MCF 10A (cell line): ENCODE results near the gene LRRFIP2. TPM values are rescaled to one million over a fixed set of nuclear protein-coding genes. Genes with fewer than 3 reads are reported as not detected.

Source experiments
- BruUV-seq: library from RNA; stranded (reverse); fragments of 400-500 nt; replicated peaks from 2 replicates; lab custom pipeline; 2021; lab: Mats Ljungman, UMichigan
- CTCF ChIA-PET: fragments of 300-600 bp; sonication (Branson Sonifier 250); formaldehyde crosslinking; extraction: SDS; loops from one replicate; lab custom pipeline; 2021; ENCODE audit warnings: antibody characterized with exemption, inconsistent platforms; lab: Yijun Ruan, JAX
- POLR2A ChIA-PET: fragments of 300-600, 350-650 bp; sonication (Branson Sonifier 250); formaldehyde crosslinking; extraction: SDS; loops from one replicate; lab custom pipeline; 2020; ENCODE audit warnings: antibody characterized with exemption, inconsistent platforms; lab: Yijun Ruan, JAX
- DNase-seq: peaks from one replicate; pipeline ENCODE4 v3.0.0-alpha.2; 2018; ENCODE audit not compliant: unreplicated experiment
- H3K27ac Mint-ChIP-seq: one replicate; pipeline ENCODE4 v1.8.0; 2022; ENCODE audit warnings: mild to moderate bottlenecking, low read depth, mixed read lengths; ENCODE audit not compliant: unreplicated experiment
- H3K27me3 Mint-ChIP-seq: one replicate; pipeline ENCODE4 v1.8.0; 2022; ENCODE audit warnings: mixed read lengths; ENCODE audit not compliant: insufficient read depth, unreplicated experiment
- H3K36me3 Mint-ChIP-seq: one replicate; pipeline ENCODE4 v1.8.0; 2022; ENCODE audit warnings: mild to moderate bottlenecking, moderate library complexity, mixed read lengths; ENCODE audit not compliant: insufficient read depth, unreplicated experiment
- H3K4me1 Mint-ChIP-seq: one replicate; pipeline ENCODE4 v1.8.0; 2022; ENCODE audit warnings: mixed read lengths; ENCODE audit not compliant: insufficient read depth, unreplicated experiment
- H3K4me3 Mint-ChIP-seq: one replicate; pipeline ENCODE4 v1.8.0; 2022; ENCODE audit warnings: mild to moderate bottlenecking, moderate library complexity, mixed read lengths; ENCODE audit not compliant: unreplicated experiment
- H3K9me3 Mint-ChIP-seq: one replicate; pipeline ENCODE4 v1.8.0; 2022; ENCODE audit warnings: mixed read lengths; ENCODE audit not compliant: unreplicated experiment
- intact Hi-C: fragments of 100-400 bp; cut with micrococcal nuclease; formaldehyde crosslinking; loops from 2 replicates; pipeline ENCODE4 v1.14.1; 2022
- total RNA-seq: library from RNA; stranded (reverse); gene quantifications from 2 replicates; pipeline ENCODE4 v1.2.3, GENCODE V29; 2022
- TF ChIP-seq, protein P1 (sequence below): fragments of 200-600 bp; IDR thresholded peaks from one replicate; pipeline ENCODE4 v1.8.0; 2022; ENCODE audit warnings: antibody characterized with exemption, mild to moderate bottlenecking; ENCODE audit not compliant: unreplicated experiment

Gene LRRFIP2
- total RNA-seq, 1 experiment from 2014 or later: 76.6 TPM

GRCh38 chr3:37041546-37042195, 132.7 kb downstream of the LRRFIP2 start:
- Mint-ChIP-seq H3K27me3 (no peaks in the 10 kb centered on the region), H3K9me3 (no peaks in the 10 kb centered on the region), H3K4me3 (no peak overlapping the region), H3K36me3 (peaks cover 49% of the 10 kb centered on the region), H3K27ac (no peak overlapping the region), H3K4me1 (no peaks in the 10 kb centered on the region)
- CTCF ChIA-PET: no interaction called here
- POLR2A ChIA-PET: interaction anchor here (0.6 to 2.2 kb wide), 4 partner anchors 11 to 48 kb away, joined by 3 to 5 read pairs (median 4); partner anchors contain the start of genes EPM2AIP1 and MLH1
- peak; percentile 11 for DNase-seq
- intact Hi-C loops: no loop called here
- BruUV-seq: no TSS peak
- TF ChIP-seq, protein P1, sequence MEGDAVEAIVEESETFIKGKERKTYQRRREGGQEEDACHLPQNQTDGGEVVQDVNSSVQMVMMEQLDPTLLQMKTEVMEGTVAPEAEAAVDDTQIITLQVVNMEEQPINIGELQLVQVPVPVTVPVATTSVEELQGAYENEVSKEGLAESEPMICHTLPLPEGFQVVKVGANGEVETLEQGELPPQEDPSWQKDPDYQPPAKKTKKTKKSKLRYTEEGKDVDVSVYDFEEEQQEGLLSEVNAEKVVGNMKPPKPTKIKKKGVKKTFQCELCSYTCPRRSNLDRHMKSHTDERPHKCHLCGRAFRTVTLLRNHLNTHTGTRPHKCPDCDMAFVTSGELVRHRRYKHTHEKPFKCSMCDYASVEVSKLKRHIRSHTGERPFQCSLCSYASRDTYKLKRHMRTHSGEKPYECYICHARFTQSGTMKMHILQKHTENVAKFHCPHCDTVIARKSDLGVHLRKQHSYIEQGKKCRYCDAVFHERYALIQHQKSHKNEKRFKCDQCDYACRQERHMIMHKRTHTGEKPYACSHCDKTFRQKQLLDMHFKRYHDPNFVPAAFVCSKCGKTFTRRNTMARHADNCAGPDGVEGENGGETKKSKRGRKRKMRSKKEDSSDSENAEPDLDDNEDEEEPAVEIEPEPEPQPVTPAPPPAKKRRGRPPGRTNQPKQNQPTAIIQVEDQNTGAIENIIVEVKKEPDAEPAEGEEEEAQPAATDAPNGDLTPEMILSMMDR: no peak

GRCh38 chr3:37040231-37040630, 134.2 kb downstream of the LRRFIP2 start:
- intact Hi-C loops: no loop called here
- Mint-ChIP-seq H3K27me3 (no peaks in the 10 kb centered on the region), H3K4me1 (no peaks in the 10 kb centered on the region), H3K9me3 (no peaks in the 10 kb centered on the region), H3K4me3 (no peak overlapping the region), H3K36me3 (peaks cover 54% of the 10 kb centered on the region), H3K27ac (no peak overlapping the region)
- ChIA-PET CTCF (interaction anchor here (0.7 kb wide), 2 partner anchors 30 to 52 kb away, joined by 3 to 4 read pairs; no protein-coding TSS in a partner anchor), POLR2A (interaction anchor here (0.9 to 2.2 kb wide), 4 partner anchors 11 to 47 kb away, joined by 3 to 5 read pairs (median 3); partner anchors contain the start of genes EPM2AIP1 and MLH1)
- no peak for DNase-seq
- TF ChIP-seq, protein P1: no peak
- BruUV-seq: no TSS peak

DNA sequence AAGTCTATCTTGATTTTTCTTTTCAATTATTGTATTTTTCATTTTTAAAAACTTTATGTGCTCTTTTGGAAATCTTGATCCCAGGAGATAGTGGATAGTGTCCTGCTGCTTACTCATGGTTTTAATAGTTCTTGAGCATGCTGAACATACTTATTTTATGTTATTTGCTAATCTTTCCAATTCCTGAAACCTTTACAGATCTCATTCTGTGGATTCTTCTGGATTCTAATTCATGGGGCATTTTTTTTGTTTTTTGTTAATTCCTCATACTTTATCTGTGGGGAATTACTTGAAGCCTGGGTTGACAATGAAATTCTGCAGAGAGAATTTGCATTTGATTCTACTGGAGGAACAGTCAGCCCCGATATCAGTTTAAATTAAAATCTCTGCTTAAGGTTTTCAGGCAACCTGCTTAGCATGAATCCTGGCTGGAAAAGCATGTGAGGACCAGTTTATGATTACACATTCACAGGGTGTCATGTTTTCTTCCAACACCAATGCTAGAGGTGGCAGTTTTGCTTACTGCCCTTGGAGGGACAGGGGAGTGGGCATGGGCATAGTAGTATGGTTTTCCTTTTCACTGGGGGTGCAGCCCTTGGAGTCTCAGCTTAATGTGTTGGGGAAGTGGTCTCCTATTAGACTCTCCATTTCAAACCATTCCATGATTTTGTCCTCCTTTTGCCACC, 135.1 kb downstream of the LRRFIP2 start:
- Mint-ChIP-seq H3K9me3 (no peaks in the 10 kb centered on the region), H3K36me3 (peaks cover 62% of the 10 kb centered on the region), H3K4me1 (no peaks in the 10 kb centered on the region), H3K4me3 (no peak overlapping the region), H3K27ac (no peak overlapping the region), H3K27me3 (no peaks in the 10 kb centered on the region)
- POLR2A ChIA-PET: interaction anchor here (0.9 kb wide), 1 partner anchor 12 kb away, joined by 3 read pairs; no protein-coding TSS in a partner anchor
- intact Hi-C loops: no loop called here
- CTCF ChIA-PET: interaction anchor here (0.7 to 0.8 kb wide), 2 partner anchors 15 to 29 kb away, joined by 3 to 4 read pairs; no protein-coding TSS in a partner anchor
- TF ChIP-seq, protein P1: no peak
- no peak for DNase-seq
- no TSS peak for BruUV-seq

GRCh38 chr3:37037352-37037751, 137.0 kb downstream of the LRRFIP2 start:
- POLR2A ChIA-PET: interaction anchor here (1.4 kb wide), 1 partner anchor 14 kb away, joined by 4 read pairs; no protein-coding TSS in a partner anchor
- Mint-ChIP-seq H3K36me3 (peaks cover 70% of the 10 kb centered on the region), H3K27ac (no peak overlapping the region), H3K4me3 (no peak overlapping the region), H3K27me3 (no peaks in the 10 kb centered on the region), H3K4me1 (no peaks in the 10 kb centered on the region), H3K9me3 (no peaks in the 10 kb centered on the region)
- DNase-seq: no peak
- CTCF ChIA-PET: interaction anchor here (0.6 to 0.9 kb wide), 3 partner anchors 9 to 204 kb away, joined by 3 read pairs; partner anchors contain the start of gene MLH1
- TF ChIP-seq, protein P1: no peak
- no TSS peak for BruUV-seq
- intact Hi-C loops: no loop called here
